ENCODE measurements around the gene NCOA4.
A peak's percentile ranks its signal among the peaks of the same experiment; 100 is the strongest.
"Not testable (repeated sequence)": the region's sequence is repeated elsewhere in the genome, so short reads cannot be mapped to it uniquely, and the experiment has no call there.

Gene NCOA4

DNA sequence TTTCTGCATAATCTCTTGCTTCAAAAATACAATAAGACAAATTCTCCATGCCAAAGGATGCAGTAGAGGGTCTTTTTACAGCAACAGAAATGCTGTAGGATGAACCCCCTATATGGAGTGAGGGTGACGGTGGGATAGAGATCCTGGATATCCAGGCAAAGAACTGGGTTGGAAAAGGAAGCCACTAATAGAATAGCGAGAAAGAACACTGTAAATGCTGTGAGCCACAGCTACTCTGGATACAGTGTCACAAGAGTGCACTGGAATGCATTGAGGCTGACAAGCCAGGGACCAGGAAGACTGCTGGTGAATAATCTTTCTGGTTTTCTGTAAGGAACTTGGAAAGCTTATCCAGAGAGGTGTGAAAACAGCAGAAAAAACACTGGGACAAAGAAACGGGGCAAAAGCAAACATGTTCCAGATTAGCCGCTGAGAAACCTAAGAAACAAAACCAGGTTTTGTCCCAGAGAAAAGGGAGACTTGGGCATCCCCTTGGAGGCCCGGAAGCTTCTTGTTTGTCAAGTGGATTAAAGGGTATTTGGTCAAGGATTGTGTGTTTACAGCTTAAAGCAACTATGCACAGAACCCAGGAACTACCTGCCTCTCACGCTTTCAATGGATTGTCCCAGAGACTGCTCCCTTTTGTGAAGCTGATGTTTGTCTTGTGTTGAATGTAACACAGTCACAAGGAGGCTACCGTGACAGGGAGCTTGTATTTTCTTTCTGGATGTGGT lies 21.8 kb upstream of the NCOA4 start:
- no peak for DNase-seq

GRCh38 chr10:46050941-46051623 lies 20.7 kb upstream of the NCOA4 start:
- no peak for DNase-seq

GRCh38 chr10:46049497-46049831 lies 19.0 kb upstream of the NCOA4 start:
- DNase-seq: not testable (repeated sequence)

DNA sequence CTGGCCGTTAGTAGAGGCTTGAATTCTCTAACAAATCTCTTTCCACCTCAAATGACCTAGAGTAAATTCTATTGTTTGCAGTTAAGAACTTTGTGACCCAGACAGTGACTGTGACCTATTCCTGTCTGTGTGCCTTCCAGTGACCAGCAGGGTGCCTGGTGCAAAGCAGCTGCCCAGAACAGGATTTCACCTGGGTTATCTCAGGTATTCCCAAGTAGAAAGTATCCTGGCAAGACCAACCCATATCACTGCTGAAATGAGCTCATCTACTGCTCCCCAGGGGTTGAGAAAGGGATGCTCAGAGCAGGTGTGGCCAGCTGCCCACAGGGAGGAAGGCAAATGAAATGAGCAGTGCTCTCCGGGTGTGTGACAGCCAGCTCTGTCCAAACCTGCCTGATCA lies 17.7 kb upstream of the NCOA4 start:
- no peak for DNase-seq

DNA sequence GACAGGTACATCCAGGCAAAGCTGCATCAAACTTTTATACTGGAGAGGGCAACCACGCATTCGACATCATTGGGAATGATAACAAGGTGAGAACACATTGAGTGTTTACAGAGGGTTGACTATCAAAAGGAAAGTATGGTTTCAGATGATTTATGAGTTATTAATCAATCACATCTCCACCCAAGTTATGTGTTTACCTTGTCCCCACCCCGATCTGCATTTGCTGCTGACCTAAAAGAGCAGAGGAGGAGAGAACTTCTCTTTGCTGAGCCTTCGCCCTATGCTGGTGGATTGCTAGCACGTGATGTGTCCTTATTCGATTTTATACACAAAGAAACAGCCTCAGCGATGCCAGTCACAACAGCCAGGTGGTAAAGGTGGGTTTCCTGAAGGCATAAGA lies 15.8 kb upstream of the NCOA4 start, which contains the start of gene MSMB:
MSMB (minus strand) TSS at position 9 of the 400 bp plus-strand sequence. CDS start 32 bp downstream, outside the sequence.
- DNase-seq: no peak

- DNase-seq: no peak
Measured at GRCh38 chr10:46042527-46042926, 12.1 kb upstream of the NCOA4 start.

DNA sequence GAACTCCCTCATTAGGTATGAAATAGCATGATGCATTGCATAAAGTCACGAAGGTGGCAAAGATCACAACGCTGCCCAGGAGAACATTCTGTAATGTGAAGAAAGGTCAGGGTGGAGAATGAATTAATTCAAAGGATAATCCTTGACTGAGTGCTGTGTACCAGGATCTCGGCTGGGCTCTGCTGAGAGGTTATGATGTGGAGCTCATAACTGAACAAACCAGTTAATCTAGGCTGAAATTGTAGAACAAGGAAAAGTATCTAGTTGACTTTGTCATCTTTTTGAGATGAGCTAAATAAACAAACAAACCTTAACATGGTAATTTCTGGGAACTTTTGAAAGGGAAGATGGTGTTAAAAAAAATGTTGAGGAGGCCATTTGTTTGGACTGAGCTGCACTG lies 9.6 kb upstream of the NCOA4 start:
- no peak for DNase-seq

GRCh38 chr10:46037107-46037825 lies 6.8 kb upstream of the NCOA4 start:
- DNase-seq: no peak

DNA sequence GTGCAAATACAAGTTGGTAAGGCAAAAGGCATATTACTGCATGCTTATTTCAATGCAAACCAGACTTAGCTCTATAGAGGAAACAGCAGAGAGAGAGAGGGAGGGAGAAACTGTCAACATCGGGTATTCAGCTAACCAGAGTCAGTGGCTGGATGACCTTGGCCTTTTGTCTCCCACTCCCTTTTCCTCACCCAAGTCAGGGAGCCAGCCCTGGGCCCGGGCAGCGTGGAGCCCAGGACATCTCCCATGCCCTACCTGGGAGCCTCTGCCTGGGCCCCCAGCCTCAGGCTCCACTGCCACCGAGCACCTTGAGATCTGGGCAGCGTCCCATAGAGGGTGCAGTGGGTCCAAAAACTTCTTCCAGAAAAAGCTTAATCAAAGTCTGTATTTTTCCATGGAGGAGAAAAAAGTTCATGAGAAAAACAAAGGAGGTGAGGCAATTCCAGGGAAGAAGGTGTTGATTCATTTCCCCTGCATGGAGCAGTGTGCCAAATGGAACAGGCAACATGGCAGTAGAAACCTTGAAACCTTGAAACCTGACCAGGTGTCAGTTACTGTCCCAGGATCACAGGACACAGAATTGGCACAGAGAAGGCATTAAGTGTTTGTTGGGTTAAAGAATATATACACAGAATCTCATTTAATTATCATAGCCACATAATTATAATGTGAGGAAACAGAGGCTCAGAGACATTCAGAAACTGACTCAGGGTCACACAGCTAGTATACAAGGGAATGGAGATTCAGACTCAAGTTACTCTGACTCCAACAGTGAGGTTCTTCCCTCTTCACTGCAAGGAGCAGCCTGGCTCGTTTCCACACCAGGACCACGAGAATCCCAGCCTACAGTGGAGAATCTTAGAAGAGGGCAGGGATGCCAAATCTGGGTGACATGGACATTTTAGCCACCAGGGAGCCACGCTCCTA lies 5.8 kb upstream of the NCOA4 start:
- no peak for DNase-seq

- no peak for DNase-seq
Measured at GRCh38 chr10:46033602-46034011, 3.2 kb upstream of the NCOA4 start.

- no peak for DNase-seq
Measured at GRCh38 chr10:46031648-46032532, 1.5 kb upstream of the NCOA4 start.

- no peak for DNase-seq
Measured at GRCh38 chr10:46029461-46030030, 877 bp downstream of the NCOA4 start.

- peak; percentile 48 for DNase-seq
Measured at GRCh38 chr10:46028584-46029460, 1.6 kb downstream of the NCOA4 start.

- no peak for DNase-seq
Measured at GRCh38 chr10:46026106-46026505, 4.3 kb downstream of the NCOA4 start.

DNA sequence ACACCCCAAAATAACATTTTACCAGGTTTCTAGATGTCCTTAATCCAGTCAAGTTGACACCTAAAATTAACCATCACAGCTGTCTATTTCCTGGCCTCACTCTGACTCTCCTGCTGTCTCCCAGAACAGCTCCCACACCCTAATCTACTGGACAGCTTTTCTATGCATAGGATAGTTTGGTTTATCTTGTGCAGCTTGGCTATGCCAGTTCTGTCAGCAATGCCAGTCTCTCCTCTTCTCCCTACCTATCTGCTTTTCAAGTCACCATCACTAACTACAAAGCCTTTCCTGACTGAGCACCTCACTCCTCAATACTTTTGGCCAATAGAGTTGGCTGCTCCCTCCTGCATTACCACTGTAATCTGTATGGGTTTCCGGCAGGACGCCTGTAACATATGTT lies 5.0 kb downstream of the NCOA4 start:
- no peak for DNase-seq

DNA sequence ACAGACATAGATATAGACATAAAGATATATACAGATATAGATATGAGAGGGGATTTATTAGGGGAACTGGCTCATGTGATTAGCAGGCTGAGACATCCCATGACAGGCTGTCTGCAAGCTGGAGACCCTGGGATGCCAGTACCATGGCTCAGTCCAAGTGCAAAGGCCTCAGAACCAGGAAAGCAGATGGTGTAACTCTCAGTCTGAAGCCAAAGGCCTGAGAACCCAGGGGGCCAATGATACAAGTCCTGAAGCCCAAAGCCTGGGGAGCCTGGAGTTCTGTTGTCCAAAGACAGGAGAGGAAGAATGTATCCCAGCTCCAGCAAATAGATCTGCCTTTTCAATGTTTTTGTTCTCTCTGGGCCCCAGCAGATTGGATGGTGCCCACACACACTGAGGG lies 5.5 kb downstream of the NCOA4 start:
- DNase-seq: no peak

DNA sequence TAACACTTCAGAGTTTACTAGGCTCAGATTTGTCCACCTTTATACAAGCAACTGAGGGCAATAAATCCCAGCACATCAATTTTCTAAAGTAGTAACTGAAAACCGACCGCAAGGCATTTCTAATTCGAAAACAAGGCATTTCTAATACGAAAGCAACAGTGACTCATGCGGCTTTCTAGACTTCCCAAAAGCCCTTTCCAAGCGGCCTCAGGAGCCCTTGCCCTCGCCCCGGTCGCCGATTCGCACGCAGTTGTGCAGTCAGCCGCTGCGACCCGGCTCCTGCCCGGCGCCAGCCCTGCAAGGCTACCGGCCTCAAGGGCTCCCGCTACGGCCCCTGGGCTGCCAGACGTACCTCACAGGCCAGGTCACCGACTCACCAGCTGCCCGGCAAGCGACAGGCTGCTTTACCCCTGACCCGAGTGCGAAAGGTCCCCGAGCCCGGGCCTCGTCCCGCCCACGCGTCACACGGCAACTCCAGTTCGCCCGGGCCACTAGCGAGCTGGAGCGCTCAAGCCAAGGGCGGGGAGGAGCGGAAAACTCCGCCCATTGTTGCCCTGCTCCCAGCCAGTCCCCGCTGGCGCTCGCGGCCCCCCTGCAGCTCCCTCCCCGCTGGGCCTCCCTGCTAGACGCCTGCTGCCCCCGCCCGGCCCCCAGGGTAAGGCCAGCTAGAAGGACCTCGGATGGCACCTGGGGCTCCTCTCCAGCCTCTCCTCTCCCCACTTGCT lies 7.3 kb downstream of the NCOA4 start:
- peak; percentile 31 for DNase-seq

DNA sequence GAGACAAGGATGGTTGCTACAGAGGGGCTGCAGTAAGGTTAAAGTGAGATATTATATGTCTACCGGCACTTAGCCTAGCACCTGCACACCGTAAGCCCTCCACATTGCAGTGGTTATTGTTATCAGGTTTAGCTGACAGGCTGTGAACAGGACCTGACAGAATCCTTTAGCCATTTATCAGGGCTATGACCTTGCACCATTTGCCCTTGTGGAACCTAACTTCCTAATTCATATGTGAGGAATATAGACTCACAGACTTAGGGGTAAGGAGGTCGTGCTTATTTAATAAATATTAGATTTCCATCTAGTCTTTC lies 10.1 kb downstream of the NCOA4 start:
- DNase-seq: no peak

DNA sequence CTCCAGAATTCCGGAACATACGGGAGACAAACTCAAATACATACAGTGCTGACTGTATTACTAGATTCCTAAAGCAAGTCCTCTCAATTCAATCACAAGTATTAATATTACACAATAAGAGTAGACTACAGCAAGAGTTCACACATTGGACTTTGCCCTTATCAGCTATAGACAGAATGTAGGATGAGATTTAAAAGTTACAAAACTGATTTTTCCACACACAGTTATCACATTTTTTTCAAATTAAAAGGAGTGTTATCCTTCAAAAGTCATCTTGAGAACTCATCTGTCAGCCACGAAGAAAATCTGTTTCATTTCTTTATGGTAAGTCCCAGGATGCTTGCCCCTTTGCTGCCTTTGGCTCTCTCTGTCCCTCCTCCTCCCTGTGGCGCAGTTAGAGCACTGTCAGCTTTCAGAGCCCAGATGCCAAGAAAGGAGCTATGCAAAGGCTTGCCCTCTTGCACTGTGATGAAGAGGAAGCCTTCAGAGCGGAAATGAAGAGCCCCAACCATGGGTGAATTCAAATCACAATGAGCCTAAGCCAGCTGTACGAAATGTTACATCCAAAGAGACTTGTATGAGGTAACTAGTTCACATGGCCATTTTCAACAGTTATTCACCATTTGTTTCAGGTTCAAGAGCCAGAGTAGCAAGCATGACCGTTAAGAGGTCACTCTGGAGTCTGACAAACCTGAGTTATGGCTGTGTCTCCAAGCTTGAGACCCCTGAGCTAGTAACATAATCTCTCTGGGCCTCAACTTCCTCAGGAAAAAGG lies 10.7 kb downstream of the NCOA4 start:
- no peak for DNase-seq
